ACC112 (cell line): ENCODE data around the gene TFDP1.

Experiments used
- H2AFZ ChIP-seq: fragments of 200-600 bp; sonication (generic); one replicate; pipeline ENCODE4 v1.6.0; 2017; ENCODE audit warnings: antibody characterized with exemption, low read length; ENCODE audit not compliant: unreplicated experiment
- H3K27ac ChIP-seq: fragments of 200-600 bp; sonication (generic); 2 replicates; pipeline ENCODE4 v1.5.1; 2014; ENCODE audit warnings: low read depth, mild to moderate bottlenecking, antibody characterized with exemption, low read length, moderate library complexity
- H3K27me3 ChIP-seq: fragments of 200-600 bp; sonication (generic); 2 replicates; pipeline ENCODE4 v1.6.1; 2014; ENCODE audit warnings: mild to moderate bottlenecking, antibody characterized with exemption, low read length, moderate library complexity, mixed read lengths; ENCODE audit not compliant: insufficient read depth
- H3K36me3 ChIP-seq: fragments of 200-600 bp; sonication (generic); 2 replicates; pipeline ENCODE4 v1.6.1; 2016; ENCODE audit warnings: mild to moderate bottlenecking, antibody characterized with exemption, low read length, moderate library complexity, mixed read lengths; ENCODE audit not compliant: insufficient read depth
- H3K4me1 ChIP-seq: fragments of 200-600 bp; sonication (generic); one replicate; pipeline ENCODE4 v1.6.1; 2016; ENCODE audit warnings: low read length, mixed read lengths; ENCODE audit not compliant: insufficient read depth, unreplicated experiment, control insufficient read depth
- H3K4me3 ChIP-seq: fragments of 200-600 bp; sonication (generic); 2 replicates; pipeline ENCODE4 v1.5.1; 2014; ENCODE audit warnings: mild to moderate bottlenecking, low read depth, low read length
- H3K79me2 ChIP-seq: fragments of 200-600 bp; sonication (generic); one replicate; pipeline ENCODE4 v1.6.0; 2016; ENCODE audit warnings: low read length; ENCODE audit not compliant: control insufficient read depth, unreplicated experiment, insufficient read depth

The TFDP1 gene

GRCh38 chr13:113645329-113645728 lies 60.8 kb downstream of the TFDP1 start:
- Histone ChIP-seq H3K27ac (no peak overlapping the region), H3K36me3 (peaks cover 16% of the 10 kb centered on the region)

GRCh38 chr13:113646376-113646775 lies 61.8 kb downstream of the TFDP1 start:
- Histone ChIP-seq H3K4me1 (peaks cover 12% of the 10 kb centered on the region), H3K27ac (no peak overlapping the region), H3K4me3 (no peak overlapping the region), H3K79me2 (no peaks in the 10 kb centered on the region), H3K27me3 (no peaks in the 10 kb centered on the region), H3K36me3 (peaks cover 11% of the 10 kb centered on the region), H2AFZ (no peak overlapping the region)

More at GRCh38 chr13:113645329-113645728, 60.8 kb downstream of the TFDP1 start:
- H3K4me1 ChIP-seq: peaks cover 12% of the 10 kb centered on the region
- no peaks in the 10 kb centered on the region for H3K79me2 ChIP-seq
- H3K27me3 ChIP-seq: no peaks in the 10 kb centered on the region
- H2AFZ ChIP-seq: no peak overlapping the region
- no peak overlapping the region for H3K4me3 ChIP-seq

GRCh38 chr13:113646921-113647340 lies 62.4 kb downstream of the TFDP1 start:
- Histone ChIP-seq H3K79me2 (no peaks in the 10 kb centered on the region), H2AFZ (no peak overlapping the region), H3K27me3 (no peaks in the 10 kb centered on the region), H3K4me3 (no peak overlapping the region), H3K27ac (no peak overlapping the region; the same call in 1 of the 2 replicates), H3K36me3 (peaks cover 5% of the 10 kb centered on the region), H3K4me1 (peaks cover 12% of the 10 kb centered on the region)

GRCh38 chr13:113647351-113648215 lies 63.0 kb downstream of the TFDP1 start:
- no peaks in the 10 kb centered on the region for H3K27me3 ChIP-seq
- H2AFZ ChIP-seq: no peak overlapping the region
- H3K4me3 ChIP-seq: no peak overlapping the region
- H3K27ac ChIP-seq: no peak overlapping the region; the same call in 1 of the 2 replicates
- H3K36me3 ChIP-seq: no peaks in the 10 kb centered on the region
- peaks cover 12% of the 10 kb centered on the region for H3K4me1 ChIP-seq
- no peaks in the 10 kb centered on the region for H3K79me2 ChIP-seq

GRCh38 chr13:113648216-113648610 lies 63.7 kb downstream of the TFDP1 start:
- Histone ChIP-seq H3K27me3 (no peaks in the 10 kb centered on the region), H3K79me2 (no peaks in the 10 kb centered on the region), H3K27ac (no peak overlapping the region), H3K36me3 (no peaks in the 10 kb centered on the region), H3K4me1 (peaks cover 12% of the 10 kb centered on the region), H2AFZ (no peak overlapping the region), H3K4me3 (no peak overlapping the region)

GRCh38 chr13:113649212-113649611 lies 64.7 kb downstream of the TFDP1 start:
- Histone ChIP-seq H2AFZ (no peak overlapping the region), H3K4me1 (peaks cover 12% of the 10 kb centered on the region), H3K36me3 (no peaks in the 10 kb centered on the region), H3K27ac (no peak overlapping the region), H3K79me2 (no peaks in the 10 kb centered on the region), H3K27me3 (no peaks in the 10 kb centered on the region), H3K4me3 (no peak overlapping the region)

GRCh38 chr13:113650275-113650674 lies 65.7 kb downstream of the TFDP1 start:
- peaks cover 12% of the 10 kb centered on the region for H3K4me1 ChIP-seq
- H2AFZ ChIP-seq: no peak overlapping the region
- no peaks in the 10 kb centered on the region for H3K79me2 ChIP-seq
- H3K27ac ChIP-seq: no peak overlapping the region
- no peaks in the 10 kb centered on the region for H3K36me3 ChIP-seq
- H3K27me3 ChIP-seq: no peaks in the 10 kb centered on the region
- H3K4me3 ChIP-seq: no peak overlapping the region

- peaks cover 12% of the 10 kb centered on the region for H3K4me1 ChIP-seq
- no peak overlapping the region for H3K27ac ChIP-seq
- H3K79me2 ChIP-seq: no peaks in the 10 kb centered on the region
- no peaks in the 10 kb centered on the region for H3K27me3 ChIP-seq
- no peak overlapping the region for H2AFZ ChIP-seq
- no peaks in the 10 kb centered on the region for H3K36me3 ChIP-seq
- no peak overlapping the region for H3K4me3 ChIP-seq
These were observed 66.2 kb downstream of the TFDP1 start for GRCh38 chr13:113650731-113651148.

- Histone ChIP-seq H3K79me2 (no peaks in the 10 kb centered on the region), H3K27me3 (no peaks in the 10 kb centered on the region), H3K4me1 (peaks cover 10% of the 10 kb centered on the region), H3K36me3 (no peaks in the 10 kb centered on the region), H3K4me3 (no peak overlapping the region), H3K27ac (no peak overlapping the region), H2AFZ (no peak overlapping the region)
These were observed 67.2 kb downstream of the TFDP1 start for GRCh38 chr13:113651511-113652403.

- H3K27me3 ChIP-seq: no peaks in the 10 kb centered on the region
- no peak overlapping the region for H2AFZ ChIP-seq
These were observed 68.1 kb downstream of the TFDP1 start for GRCh38 chr13:113652404-113653263.

More at GRCh38 chr13:113652404-113653263, 68.1 kb downstream of the TFDP1 start:
- Histone ChIP-seq H3K36me3 (no peaks in the 10 kb centered on the region), H3K4me3 (no peak overlapping the region), H3K4me1 (peaks cover 4% of the 10 kb centered on the region), H3K79me2 (no peaks in the 10 kb centered on the region), H3K27ac (no peak overlapping the region)
